IPS-18a (cell line): ENCODE measurements around the gene CAPNS1.
A peak's percentile ranks its signal among the peaks of the same experiment; 100 is the strongest.

ENCODE experiments used
- H3K27ac ChIP-seq: one replicate; pipeline ENCODE4 v1.5.1; 2013; ENCODE audit warnings: low read length
- H3K27me3 ChIP-seq: one replicate; pipeline ENCODE4 v1.6.1; 2013; ENCODE audit warnings: mild to moderate bottlenecking, low read length; ENCODE audit not compliant: control insufficient read depth, insufficient read depth
- H3K36me3 ChIP-seq: one replicate; pipeline ENCODE4 v1.6.1; 2013; ENCODE audit warnings: low read depth, low read length; ENCODE audit not compliant: control insufficient read depth
- H3K4me1 ChIP-seq: one replicate; pipeline ENCODE4 v1.6.1; 2013; ENCODE audit warnings: low read depth, low read length; ENCODE audit not compliant: control insufficient read depth
- H3K4me3 ChIP-seq: one replicate; pipeline ENCODE4 v1.5.1; 2013; ENCODE audit warnings: low read length
- H3K9ac ChIP-seq: one replicate; pipeline ENCODE4 v1.6.1; 2013; ENCODE audit warnings: mild to moderate bottlenecking, low read length, moderate library complexity
- H3K9me3 ChIP-seq: one replicate; pipeline ENCODE4 v1.6.1; 2013; ENCODE audit warnings: low read depth, low read length; ENCODE audit not compliant: control insufficient read depth

The CAPNS1 gene

DNA sequence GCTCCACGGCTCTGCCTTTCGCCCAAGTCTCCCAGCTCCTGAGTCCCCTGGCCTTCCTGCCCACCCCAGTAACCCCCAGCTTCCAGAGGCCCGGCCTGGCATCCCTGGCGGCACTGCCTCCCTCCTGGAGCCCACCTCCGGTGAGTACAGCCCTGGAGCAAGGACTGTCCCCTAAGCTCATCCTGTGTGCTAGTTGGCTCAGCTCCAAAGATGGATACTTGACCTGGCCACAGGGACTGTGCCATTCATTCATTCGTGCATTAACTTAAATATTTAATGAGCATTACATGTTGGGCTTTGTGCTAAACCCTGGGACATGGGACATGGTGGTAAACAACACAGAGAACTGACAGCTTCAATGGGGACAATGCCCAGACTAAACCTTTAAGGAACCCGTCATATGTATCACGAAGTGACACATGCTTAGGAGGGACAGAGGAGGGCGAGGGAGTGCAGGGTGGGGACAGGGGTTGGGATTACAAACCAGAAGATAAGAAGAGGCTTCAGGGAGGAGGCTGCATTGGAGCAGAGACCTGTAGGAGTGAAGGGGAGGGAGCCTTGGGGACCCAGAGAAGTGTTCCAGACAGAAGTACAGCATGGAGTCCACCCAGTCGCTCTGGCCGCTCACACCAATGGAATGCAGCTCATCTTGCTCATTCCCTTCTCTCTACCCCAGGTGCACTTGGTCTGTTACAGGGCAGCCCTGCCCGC is 35.9 kb upstream of the CAPNS1 start:
- H3K4me3 ChIP-seq: no peak overlapping the region
- no peak overlapping the region for H3K9ac ChIP-seq
- peaks cover 54% of the 10 kb centered on the region for H3K36me3 ChIP-seq
- no peak overlapping the region for H3K27ac ChIP-seq
- H3K4me1 ChIP-seq: no peaks in the 10 kb centered on the region
- no peaks in the 10 kb centered on the region for H3K9me3 ChIP-seq
- no peaks in the 10 kb centered on the region for H3K27me3 ChIP-seq

GRCh38 chr19:36106441-36106840 is 33.4 kb upstream of the CAPNS1 start:
- Histone ChIP-seq H3K27ac (no peak overlapping the region), H3K4me1 (peaks cover 4% of the 10 kb centered on the region), H3K9ac (no peak overlapping the region), H3K27me3 (no peaks in the 10 kb centered on the region), H3K4me3 (no peak overlapping the region), H3K9me3 (no peaks in the 10 kb centered on the region), H3K36me3 (peaks cover 35% of the 10 kb centered on the region)

- no peaks in the 10 kb centered on the region for H3K27me3 ChIP-seq
- no peak overlapping the region for H3K27ac ChIP-seq
- H3K4me3 ChIP-seq: no peak overlapping the region
- peaks cover 6% of the 10 kb centered on the region for H3K4me1 ChIP-seq
- H3K36me3 ChIP-seq: peaks cover 30% of the 10 kb centered on the region
- H3K9me3 ChIP-seq: no peaks in the 10 kb centered on the region
- no peak overlapping the region for H3K9ac ChIP-seq
These were observed 32.9 kb upstream of the CAPNS1 start for GRCh38 chr19:36106991-36107390.

GRCh38 chr19:36108684-36109083 is 31.2 kb upstream of the CAPNS1 start:
- H3K27me3 ChIP-seq: no peaks in the 10 kb centered on the region
- H3K27ac ChIP-seq: no peak overlapping the region
- H3K9ac ChIP-seq: no peak overlapping the region
- H3K4me3 ChIP-seq: no peak overlapping the region
- peaks cover 23% of the 10 kb centered on the region for H3K36me3 ChIP-seq
- no peaks in the 10 kb centered on the region for H3K9me3 ChIP-seq
- peaks cover 6% of the 10 kb centered on the region for H3K4me1 ChIP-seq

GRCh38 chr19:36110487-36111199 is 29.2 kb upstream of the CAPNS1 start, which contains the start of gene OVOL3:
Gene OVOL3 (plus strand): TSS chr19:36111143. CDS start chr19:36111203, 60 bp downstream.
- Histone ChIP-seq H3K4me3 (no peak within 1 kb of the TSS), H3K27me3 (no peaks in the 10 kb centered on the region), H3K36me3 (peaks cover 8% of the 10 kb centered on the region), H3K9me3 (no peaks in the 10 kb centered on the region), H3K4me1 (peaks cover 6% of the 10 kb centered on the region), H3K27ac (no peak within 1 kb of the TSS), H3K9ac (no peak within 1 kb of the TSS)

DNA sequence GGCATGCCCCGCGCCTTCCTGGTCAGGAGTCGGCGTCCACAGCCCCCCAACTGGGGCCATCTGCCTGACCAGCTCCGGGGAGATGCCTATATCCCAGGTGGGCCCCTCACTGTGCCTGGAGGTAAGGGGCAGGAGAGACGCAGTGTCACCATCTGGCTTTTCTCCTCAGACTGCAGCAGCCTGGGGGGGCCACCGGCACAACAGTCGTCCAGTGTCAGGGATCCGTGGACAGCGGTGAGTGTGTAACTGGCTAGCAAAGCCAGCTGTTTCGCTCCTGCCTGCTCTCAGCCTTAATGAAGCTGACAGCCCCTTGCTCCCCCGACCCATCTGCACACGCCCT is 28.7 kb upstream of the CAPNS1 start:
- Histone ChIP-seq H3K4me1 (peaks cover 6% of the 10 kb centered on the region), H3K9me3 (no peaks in the 10 kb centered on the region), H3K27ac (no peak overlapping the region), H3K36me3 (peaks cover 8% of the 10 kb centered on the region), H3K27me3 (no peaks in the 10 kb centered on the region), H3K9ac (no peak overlapping the region), H3K4me3 (no peak overlapping the region)

DNA sequence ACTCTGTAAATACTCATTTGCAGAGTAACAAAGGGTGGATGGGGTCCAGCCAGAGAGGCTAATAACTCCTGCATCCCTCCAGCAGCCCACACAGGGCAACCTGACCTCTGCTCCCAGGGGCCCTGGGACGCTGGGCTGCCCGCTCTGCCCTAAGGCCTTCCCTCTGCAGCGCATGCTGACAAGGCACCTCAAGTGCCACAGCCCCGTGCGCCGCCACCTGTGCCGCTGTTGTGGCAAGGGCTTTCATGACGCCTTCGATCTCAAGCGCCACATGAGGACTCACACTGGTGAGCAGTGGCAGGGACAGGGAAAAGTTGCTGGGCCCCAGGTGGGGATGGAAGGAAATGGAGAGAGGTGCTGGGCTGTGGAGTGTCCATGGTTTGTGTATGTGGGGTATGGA is 27.2 kb upstream of the CAPNS1 start:
- Histone ChIP-seq H3K36me3 (peaks cover 14% of the 10 kb centered on the region), H3K27ac (no peak overlapping the region), H3K4me3 (no peak overlapping the region)

GRCh38 chr19:36113425-36113824 is 26.4 kb upstream of the CAPNS1 start:
- Histone ChIP-seq H3K27me3 (no peaks in the 10 kb centered on the region), H3K4me3 (peak overlapping the region; percentile 83), H3K9me3 (no peaks in the 10 kb centered on the region), H3K9ac (no peak overlapping the region), H3K4me1 (peaks cover 6% of the 10 kb centered on the region), H3K27ac (no peak overlapping the region), H3K36me3 (peaks cover 19% of the 10 kb centered on the region)

More for the DNA sequence above, 27.2 kb upstream of the CAPNS1 start:
- Histone ChIP-seq H3K9me3 (no peaks in the 10 kb centered on the region), H3K4me1 (peaks cover 6% of the 10 kb centered on the region), H3K27me3 (no peaks in the 10 kb centered on the region), H3K9ac (no peak overlapping the region)

DNA sequence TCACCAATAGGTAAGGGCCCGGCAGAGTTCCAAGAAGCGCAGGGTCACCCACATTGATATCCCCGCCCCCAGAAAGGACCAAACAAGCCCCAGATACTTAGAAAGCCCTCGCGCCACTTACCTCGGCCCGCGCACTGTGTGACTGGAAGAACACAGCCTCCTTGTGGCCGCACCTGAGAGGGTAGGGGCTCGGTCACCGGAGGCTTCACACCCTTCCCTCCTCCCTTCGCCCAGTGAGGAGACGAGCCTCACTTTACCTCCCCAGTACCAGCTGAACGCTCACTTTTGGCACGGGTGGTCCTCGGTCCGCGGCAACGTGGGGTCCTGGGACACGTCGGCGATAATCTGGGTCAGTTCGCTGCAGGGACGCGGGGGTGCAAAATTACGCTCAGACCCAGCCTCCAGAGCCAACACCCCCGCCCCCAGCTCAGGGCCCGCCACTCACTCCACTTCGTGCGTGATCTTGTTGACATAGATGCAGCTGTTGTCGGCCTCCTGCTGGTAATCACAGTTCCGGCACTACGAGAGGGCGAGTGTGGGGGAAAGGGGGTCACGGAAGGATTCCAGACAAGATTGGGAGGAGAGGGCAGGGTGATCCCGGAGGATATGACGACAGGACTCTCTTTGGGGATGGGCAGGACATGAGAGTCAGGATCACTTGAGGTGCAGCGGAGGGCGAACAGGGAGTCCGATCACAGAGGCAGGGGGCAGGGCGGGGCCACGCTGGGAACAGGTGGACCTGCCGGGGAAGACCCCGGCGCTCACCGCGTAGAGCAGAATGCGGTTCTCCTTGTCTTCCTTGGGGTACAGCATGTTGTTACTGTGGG is 25.8 kb upstream of the CAPNS1 start:
- Histone ChIP-seq H3K36me3 (peaks cover 20% of the 10 kb centered on the region), H3K9me3 (no peaks in the 10 kb centered on the region), H3K27me3 (no peaks in the 10 kb centered on the region), H3K9ac (peak overlapping the region; percentile 83), H3K4me3 (peak overlapping the region; percentile 83), H3K4me1 (peaks cover 6% of the 10 kb centered on the region), H3K27ac (peak overlapping the region; percentile 46)

GRCh38 chr19:36114721-36115452 is 25.0 kb upstream of the CAPNS1 start, which contains the start of gene POLR2I:
Gene POLR2I (minus strand): TSS chr19:36114875. CDS start chr19:36114856, 19 bp downstream.
- peak within 1 kb of the TSS; percentile 86 for H3K27ac ChIP-seq
- H3K36me3 ChIP-seq: peaks cover 25% of the 10 kb centered on the region
- H3K4me1 ChIP-seq: peaks cover 6% of the 10 kb centered on the region
- H3K27me3 ChIP-seq: no peaks in the 10 kb centered on the region
- no peaks in the 10 kb centered on the region for H3K9me3 ChIP-seq
- H3K4me3 ChIP-seq: peak within 1 kb of the TSS; percentile 83
- H3K9ac ChIP-seq: peak within 1 kb of the TSS; percentile 83
